Stimulated activated naive CD4-positive, alpha-beta T cell treated with Interleukin-2 at 50 U/mL for 16 hours (primary cell): ENCODE data around the gene KCTD1.

ENCODE experiments used
- DNase-seq: peaks from one replicate; lab custom pipeline; 2025; lab: John Stamatoyannopoulos, UW

KCTD1 gene

DNA sequence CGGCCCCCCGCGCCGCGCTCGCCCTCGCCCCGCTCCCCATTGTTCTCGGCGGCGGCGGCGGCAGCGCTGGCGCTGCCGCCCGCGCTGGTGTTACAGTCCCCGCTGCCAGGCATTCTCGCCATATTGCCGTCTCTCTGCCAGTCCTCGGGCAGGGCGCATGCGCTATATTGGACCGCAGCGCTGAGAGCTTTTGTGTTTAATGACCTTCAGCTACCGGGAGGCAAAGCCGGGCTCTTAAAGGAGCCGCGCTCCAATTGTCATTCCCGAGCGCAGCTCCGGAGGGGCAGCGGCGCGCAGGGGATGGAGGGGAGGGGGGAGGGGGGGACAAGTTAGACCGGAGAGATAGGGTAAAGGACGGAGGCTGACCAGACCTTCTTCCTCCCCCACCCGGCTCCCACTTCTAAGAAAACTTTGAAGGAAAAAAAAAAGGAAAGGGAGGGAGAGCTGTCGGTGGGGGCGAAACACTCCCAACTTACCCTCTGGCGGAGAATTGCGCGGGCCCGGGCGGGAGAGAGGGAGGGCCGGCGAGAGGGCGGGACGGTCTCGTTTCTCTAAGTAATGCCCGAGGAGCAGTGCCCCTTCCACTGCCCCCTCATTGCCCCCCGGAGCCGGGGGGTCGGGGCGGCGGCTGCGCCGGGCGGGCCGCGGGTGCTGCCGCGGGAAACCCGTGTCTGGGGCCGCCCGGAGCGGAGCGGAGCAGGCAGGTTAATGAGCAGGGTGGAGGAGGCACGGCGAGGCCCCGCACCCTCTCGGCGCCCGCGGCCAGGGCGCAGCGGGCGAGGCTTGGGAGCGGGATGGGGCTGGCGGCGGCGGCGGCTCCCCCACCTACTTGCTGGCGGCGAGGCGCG, at the start of gene KCTD1:
Gene KCTD1, minus strand, starts transcription at position 139 of the 848 bp plus-strand sequence. Its CDS starts 17 bp downstream, at position 122.
- DNase-seq: peak; percentile 68

DNA sequence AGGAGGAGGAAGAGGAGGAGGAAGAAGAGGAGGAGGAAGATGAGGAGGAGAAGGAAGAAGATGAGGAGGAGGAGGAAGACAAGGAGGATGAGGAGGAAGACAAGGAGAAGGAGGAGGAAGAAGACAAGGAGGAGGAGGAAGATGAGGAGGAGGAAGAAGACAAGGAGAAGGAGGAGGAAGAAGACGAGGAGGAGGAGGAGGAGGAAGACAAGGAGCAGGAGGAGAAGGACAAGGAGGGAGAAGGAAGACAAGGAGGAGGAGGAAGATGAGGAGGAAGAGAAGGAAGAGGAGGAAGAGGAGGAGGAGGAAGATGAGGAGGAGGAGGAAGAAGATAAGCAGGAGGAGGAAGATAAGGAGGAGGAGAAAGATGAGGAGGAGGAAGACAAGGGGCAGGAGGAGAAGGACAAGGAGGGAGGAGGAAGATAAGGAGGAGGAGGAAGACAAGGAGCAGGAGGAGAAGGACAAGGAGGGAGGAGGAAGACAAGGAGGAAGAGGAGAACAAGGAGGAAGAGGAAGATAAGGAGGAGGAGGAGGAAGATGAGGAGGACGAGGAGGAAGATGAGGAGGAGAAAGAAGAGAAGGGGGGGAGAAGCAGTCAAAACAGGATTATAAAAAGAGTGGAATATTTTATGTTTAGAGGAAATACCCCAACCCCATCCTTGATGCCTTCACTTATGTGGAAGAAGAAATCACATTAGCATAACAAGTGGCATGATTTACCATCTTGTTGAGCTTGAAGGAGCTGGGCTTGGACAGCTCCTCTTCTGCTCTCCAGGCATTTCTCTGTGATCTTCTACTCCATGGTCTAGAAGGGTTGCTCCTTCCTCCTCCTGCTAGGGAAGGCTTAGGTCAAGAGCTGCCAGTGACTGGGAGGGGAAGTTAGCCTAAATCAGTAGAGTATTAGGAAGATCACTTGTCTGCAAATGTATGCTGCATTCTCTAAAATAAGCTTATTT, 45.3 kb upstream of the KCTD1 start:
- no peak for DNase-seq

DNA sequence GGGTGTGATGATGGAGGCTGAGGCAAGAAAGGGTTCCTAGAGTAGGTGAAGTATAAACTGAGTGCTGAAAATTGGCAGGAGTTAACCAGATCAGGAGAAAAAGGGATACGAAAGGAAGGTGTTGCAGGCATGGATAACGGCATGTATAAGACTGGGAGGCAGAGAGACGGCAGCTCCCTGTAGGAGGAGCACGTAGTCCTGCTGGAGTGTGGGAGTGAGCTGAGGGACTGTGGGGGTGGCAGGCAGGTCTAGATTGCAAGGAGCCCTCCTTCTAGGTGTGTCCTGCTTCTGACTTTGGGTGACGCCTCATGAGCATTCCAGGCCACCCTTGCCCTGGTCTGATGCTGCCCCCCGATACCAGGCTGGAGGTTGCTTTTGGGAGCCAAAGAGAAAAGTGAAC, 36.4 kb upstream of the KCTD1 start:
- no peak for DNase-seq

DNA sequence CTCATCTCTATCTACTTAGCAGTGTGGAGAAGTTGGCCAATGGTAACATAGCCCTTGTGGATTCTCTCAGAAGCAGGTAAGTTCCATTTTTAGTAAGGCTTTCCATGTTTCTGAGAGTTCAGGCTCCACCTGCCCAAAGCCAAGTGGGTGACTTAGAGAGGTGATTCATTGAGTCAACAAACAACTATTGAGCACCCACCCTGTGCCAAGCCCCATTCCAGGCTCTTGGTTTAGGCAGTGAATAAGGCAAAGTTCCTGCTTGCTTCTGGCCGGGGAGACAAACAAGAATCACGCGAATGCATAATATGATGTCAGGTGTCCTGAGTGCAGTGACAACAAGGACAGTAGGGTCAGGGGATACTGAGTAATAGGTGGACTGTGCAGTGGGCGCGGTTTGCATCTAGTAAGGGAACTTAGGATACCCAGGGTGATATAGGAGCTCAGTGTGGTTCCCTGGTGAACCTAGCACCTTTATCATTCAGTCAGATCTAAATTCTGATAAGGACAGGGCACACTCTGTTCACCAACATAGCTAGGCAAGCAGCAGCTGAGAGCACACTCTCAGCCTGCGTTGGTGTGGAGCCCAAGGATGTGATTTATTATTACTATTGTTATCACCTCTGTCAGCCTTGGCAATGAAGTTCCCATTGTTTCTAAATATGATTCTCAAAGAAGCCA, 31.7 kb upstream of the KCTD1 start:
- DNase-seq: no peak

DNA sequence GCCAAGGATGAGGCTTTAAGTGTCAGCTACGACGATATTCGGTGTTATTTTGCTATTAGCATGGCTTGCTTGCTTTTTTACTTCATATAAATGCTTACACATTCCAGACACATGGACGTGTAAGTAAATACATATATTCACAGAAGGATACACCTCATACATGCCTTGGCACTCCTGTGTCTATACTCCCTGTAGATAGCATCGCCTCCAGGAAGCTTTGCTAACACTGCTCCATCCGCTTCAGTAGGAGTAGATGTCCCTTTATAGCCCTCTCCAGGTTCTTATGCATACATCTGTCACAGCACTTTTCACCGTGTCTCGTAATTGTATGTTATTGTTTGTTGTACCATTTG, 27.5 kb upstream of the KCTD1 start:
- DNase-seq: no peak

DNA sequence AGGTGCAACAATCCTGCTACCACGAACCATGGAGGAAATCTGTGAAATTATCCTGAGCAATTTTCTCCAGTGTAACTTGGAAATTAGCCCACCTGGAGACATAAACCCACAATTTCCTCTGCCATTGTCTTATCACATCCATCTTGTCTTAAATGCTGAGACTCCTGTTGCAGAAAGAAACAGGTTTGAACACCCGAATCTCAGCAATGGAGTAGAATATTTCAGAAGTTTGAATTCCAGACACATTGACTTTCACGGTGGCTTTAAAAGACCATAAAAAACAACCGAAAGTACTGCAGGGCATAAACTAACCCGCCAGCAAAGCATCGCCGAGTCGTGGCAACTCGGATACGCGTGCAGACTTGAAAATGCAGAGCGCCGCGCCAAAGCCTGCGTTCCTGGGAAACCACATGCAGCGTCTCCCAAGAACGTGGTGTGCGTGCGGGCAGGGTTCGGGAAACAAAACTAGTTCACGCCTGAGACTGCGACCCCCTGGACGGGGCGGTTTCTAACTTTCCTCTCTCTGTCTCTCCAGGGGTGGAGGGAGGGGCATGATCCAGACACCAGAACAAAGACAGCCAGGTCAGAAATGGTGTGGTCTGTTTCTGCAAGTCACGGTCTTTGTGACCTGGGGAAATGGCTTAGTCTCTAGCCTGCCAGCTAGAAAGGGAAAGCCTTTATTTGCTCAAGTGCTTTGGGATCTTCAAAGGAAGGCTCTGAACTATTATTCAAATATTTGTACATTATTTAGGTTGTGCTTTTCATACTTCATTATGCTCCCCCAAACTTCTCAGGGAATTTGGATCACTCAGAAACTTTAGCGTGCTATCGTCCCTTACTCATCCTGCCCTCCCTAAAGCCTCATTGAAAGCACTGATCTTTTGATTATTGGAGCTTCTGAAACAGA, 26.9 kb upstream of the KCTD1 start:
- no peak for DNase-seq

DNA sequence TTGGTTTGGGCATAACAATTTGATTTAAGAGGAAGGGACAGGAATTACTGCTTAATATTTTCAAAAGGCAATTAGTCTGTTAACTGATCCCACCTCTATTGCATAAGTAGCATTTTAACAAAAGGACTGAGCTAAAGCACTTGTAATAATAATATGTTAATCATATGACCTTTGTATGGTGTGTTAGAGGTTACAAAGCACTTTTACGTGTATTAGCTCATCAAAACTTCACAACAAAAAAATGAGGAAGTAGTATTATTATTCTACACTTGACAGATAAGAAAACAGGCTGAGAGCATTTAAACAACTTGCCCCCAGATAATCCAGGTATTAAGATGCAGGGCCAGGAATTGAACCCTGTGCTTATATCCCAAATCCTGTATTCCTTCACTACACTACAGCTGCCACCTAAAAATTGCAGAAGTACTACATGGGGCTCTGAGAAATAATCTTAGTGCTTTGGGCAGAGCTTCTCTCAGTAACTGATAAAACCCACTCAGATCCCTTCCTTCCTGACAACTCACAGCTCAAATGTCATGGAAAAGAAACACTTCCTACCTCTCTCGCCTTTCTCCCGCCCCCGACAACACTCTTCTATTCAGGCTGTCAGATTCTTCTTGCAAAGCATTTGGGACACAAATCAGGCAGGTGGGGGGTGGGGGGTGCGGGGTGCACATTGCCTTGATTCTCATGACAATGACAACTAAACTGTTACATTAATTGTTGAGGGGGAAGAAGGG, 20.7 kb upstream of the KCTD1 start:
- DNase-seq: no peak

DNA sequence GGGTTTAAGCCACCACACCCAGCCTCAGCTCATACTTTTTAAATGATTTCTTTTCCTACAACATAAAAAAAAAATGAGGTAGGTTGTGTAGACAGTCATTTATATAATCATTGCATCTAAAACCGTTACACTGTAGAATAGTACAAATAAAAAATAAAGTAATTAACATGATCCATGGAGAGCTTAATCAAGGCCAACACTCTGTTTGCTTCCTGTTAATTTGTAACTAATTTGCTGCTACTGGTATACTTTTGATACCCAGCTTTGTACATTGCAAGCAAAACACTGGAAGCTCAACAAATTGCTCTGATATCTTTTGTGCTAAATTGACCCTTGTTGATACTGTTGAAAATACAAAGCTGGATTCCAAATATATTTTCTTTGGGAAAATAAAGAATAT, 20.2 kb upstream of the KCTD1 start:
- no peak for DNase-seq

DNA sequence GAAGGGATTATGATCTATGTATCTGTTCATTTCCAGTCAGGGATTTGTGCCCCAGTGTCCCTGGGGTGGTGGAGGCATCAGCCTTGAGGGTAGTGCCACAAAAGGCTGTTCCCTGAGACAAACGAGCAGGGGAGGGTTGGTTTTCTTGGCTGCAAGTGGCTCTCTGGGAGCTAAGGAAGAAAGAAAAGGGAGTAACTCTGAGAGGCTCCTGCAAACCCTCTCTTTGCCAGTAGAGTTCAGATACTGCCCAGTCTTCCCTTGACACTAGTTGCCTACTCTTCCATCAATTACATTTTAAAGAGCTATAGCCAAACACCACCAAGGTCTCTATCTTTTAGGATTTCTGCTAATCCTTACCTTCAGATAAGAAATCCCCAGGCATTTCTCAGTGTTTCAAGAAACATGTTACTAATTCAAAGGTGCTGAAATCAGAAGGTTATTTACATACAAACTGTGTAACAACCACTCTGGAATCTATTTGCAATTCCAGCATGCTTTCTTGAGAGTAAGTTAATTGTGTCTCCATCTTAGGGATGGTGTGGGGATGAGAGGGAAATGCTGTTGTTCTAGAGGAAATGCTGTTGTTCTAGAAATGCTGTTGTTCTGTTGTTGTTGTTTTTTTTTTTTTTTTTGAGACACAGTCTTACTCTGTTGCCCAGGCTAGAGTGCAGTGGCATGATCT, 18.7 kb upstream of the KCTD1 start:
- no peak for DNase-seq

DNA sequence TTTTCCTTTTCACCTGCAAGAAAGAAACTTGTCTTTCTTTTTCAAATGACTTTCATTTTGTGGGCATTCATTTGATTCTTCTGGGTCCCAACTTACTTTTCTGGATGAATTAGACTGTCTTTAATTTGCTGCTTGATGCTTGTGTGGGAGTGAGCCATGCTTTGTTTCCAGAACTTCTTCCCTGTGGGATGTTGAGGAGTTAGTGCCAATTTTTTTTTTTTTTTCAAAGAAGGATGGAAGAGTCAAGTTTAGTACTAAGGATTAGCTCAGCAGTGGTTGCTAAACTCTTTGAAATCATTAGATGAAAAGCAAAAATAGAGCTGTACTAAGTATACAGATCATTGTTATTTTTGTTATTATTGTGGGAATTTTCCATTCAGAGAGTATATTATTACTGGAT, 17.2 kb upstream of the KCTD1 start:
- DNase-seq: no peak

DNA sequence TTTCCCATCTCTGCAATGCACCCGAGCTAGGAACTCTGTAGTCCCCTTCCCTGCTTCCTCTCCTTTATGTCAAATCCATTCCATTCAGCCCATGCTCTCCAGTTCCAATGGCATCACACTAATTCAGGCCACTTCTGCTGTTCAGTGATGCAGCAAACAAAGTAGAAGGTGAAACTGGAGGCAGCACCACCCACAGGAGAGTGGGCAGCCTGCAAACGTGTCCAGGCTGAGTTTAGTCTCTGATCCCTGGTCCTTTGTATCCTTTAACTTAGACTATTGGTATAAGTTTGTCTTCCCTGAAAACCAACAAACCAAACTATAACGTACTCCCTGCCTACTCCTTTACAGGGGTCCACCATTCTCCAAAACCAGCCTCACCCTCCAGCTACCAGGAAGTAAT, 14.7 kb upstream of the KCTD1 start:
- DNase-seq: no peak

DNA sequence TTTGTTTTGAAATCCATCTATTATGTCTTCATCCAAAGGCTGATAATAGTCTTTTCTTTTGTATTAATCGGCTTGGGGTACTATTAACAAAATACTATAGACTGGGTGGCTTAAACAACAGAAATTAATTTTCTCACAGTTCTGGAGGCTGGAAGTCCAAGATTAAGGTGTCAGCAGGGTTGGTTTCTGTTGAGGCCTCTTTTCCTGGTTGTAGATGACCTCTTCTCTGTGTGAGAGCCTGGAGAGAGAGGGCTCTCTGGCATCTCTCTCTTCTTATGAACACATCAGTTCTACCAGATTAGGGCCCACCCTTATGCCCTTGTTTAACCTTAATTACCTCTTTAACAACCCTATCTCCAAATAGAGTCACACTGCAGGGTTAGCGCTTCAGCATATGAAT, 14.2 kb upstream of the KCTD1 start:
- no peak for DNase-seq

DNA sequence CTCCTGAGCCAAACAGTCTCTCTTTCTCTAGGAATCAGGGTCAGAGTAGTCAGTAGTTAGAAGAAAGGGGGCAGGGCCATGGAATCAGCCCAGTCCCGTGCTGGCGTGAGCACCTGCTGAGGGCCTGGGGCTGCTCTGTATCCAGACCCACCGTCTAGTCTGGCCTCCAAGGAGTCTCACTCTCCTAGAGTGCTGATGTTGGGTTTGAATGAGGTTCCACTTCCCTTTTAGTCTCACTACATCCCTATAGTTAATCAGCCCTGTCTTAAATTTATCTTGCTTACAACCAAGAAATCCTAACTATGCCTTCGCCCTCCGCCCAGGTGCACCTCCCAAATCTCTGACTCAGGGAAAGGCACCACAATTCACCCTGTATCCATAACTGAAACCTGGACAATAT, 13.4 kb upstream of the KCTD1 start:
- DNase-seq: no peak

DNA sequence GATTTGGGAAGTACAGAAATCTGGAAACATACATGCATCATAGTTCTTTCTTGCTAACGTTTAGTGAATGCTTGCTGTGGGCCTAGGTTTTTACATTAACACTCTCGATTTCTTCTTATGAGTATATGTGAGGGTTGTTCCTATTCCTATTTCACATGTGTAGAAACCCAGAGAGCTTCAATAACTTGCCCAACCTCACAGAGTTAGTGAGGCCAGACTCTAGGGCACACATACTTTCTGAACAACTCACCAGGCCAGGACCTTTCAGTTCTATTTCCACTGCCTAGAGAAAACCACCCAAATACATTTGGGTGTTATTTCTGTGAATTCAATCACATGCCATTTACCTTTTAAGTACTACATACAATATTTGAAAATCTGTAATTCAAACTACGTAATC, 8.2 kb upstream of the KCTD1 start:
- no peak for DNase-seq

DNA sequence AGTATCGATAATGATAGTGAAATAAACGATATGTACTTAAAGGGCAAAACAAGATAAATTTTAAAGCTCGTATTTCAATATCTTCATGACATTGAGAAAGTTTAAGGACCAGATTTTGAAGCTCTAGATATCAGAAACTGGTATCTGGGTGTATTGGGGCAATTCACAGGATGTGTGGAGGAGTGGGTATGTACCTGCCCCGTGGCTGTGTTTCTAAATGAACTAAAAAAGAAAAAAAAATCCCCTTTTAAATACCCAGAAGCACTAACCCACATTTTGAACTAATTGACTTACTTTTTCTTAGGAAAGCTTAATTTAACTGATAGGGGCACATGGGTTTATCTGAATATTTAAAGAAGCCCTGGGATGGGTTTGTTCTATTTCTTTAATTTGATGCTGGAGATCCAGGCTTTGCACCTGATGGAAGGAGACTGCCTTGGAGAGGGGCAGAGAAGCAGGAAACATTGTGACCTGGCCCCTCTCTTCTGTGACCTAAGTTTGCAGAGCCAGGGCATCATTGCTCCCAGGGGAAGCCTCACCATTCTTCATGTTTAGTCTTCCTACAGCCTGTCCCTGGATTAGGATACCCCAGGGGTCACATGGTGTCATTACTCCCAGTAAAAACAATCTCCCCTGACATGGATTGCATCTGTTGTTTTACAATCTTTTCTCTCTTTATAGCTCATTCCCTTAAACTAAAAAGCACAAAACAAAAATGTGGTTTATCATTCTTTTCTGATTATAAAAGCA, 7.6 kb upstream of the KCTD1 start:
- DNase-seq: no peak

DNA sequence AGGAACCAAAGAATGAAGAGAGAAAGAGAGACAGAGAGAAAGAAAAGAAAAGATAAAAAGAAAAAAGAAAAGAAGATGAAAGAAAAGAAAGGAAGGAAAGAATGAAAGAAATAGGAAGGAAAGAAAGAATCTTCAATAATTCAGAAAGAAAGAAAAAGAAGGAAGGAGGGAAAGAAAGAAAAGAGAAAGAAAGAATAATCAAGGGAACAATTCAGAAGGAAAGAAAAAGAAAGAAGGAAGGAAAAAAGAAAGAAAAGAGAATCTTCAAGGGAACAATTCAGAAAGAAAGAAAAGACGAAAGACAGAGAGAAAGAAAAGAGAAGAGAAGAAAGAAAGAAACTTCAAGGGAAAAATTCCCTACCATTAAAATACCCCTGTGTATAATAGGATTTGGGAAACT, 5.6 kb upstream of the KCTD1 start:
- DNase-seq: no peak

DNA sequence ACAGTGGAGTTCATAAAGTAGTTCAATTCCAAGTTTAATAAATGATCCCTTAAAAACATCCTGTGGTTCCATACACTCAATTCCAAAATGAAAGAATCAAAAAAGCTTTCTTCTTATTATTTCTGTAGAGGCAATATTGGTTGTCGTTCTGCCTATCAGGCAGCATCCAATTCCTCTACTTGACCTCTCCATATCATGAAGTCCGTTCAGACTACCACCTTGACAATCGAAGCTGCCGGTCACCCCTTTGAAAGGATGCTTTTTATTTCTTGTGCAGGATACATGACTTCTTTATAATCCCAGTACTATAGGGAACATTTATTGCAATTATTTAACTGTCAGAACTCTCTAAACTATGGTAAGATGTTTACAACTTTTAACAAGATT, 3.3 kb upstream of the KCTD1 start:
- DNase-seq: no peak

DNA sequence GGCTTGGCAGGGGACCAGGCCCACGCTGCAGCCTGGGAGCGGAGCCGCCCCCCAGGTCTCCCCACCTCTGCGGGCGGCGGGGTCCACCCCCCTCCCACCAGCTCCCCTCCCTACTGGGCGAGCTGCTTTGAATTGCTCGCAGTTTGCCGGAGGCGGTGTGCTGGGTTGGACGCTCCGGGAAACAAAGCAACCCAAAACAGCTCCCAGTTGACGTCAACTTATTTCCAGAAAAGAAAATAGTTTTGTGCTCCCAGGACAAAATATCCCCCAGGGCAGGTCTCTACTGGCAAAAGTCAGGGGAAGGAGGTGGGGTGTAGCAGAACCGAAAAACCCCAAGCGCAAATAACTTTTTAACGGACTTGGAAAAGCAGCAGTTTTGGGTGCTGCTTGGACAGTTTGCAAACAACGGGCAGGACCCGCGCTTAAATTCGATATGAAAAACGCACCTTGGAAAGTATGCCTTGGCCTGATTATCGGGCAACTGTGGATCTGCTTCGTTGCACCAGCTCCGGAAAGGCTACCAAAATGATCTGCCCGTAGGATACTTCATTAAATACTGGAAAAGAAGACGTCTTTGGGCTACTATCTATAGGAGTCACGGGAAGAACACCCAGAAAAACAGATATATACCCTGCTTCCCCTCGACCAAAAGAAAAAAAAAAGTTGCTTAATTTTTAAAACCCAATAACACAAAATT, 2.8 kb upstream of the KCTD1 start:
- DNase-seq: no peak
